IMR-90 (cell line): Measurements from ENCODE around the gene CASP8. TPM values are rescaled to one million over a fixed set of nuclear protein-coding genes. Genes with fewer than 3 reads are reported as not detected.
A peak's percentile ranks its signal among the peaks of the same experiment; 100 is the strongest.

ENCODE experiments used
- ATAC-seq: fragments of 200-7000 bp; cut with Tn5 transposase; 2 replicates; pipeline ENCODE4 v1.9.1; 2020; ENCODE audit warnings: low read depth, mild to moderate bottlenecking, moderate library complexity
- BruUV-seq: library from RNA; stranded (reverse); fragments of 400-500 nt; replicated peaks from 2 replicates; lab custom pipeline; 2021; lab: Mats Ljungman, UMichigan
- CTCF ChIA-PET: fragments of 300-600 bp; formaldehyde crosslinking; extraction: SDS; loops from one replicate; lab custom pipeline; 2021; ENCODE audit warnings: antibody characterized with exemption; lab: Yijun Ruan, JAX
- POLR2A ChIA-PET: fragments of 300-600 bp; sonication (Branson Sonifier 250); formaldehyde crosslinking; loops from one replicate; lab custom pipeline; 2022; ENCODE audit warnings: antibody characterized with exemption; ENCODE audit not compliant: unreplicated experiment; lab: Charles Lee
- DNase-seq: peaks from one replicate; pipeline ENCODE4 v3.0.0; 2013
- H2AFZ ChIP-seq: replicated peaks from 2 replicates; pipeline ENCODE3; 2013; ENCODE audit warnings: low read length, mild to moderate bottlenecking; ENCODE audit not compliant: poor library complexity
- H2AK5ac ChIP-seq: 2 replicates; pipeline ENCODE4 v1.6.1; 2013; ENCODE audit warnings: low read depth, low read length, inconsistent platforms
- H2AK9ac ChIP-seq: replicated peaks from 2 replicates; pipeline ENCODE3; 2013; ENCODE audit warnings: mild to moderate bottlenecking, low read depth, low read length, moderate library complexity; ENCODE audit not compliant: poor library complexity
- H2BK120ac ChIP-seq: 2 replicates; pipeline ENCODE4 v1.6.1; 2013; ENCODE audit warnings: low read depth, low read length, inconsistent platforms
- H2BK15ac ChIP-seq: 3 replicates; pipeline ENCODE4 v1.6.1; 2013; ENCODE audit warnings: low read depth, low read length, inconsistent platforms
- H2BK20ac ChIP-seq: 2 replicates; pipeline ENCODE4 v1.6.1; 2013; ENCODE audit warnings: low read depth, mild to moderate bottlenecking, inconsistent platforms, low read length, moderate library complexity
- H2BK5ac ChIP-seq: 2 replicates; pipeline ENCODE4 v1.6.1; 2013; ENCODE audit warnings: mild to moderate bottlenecking, low read depth, low read length, inconsistent platforms; ENCODE audit not compliant: poor library complexity, severe bottlenecking
- H3K14ac ChIP-seq: replicated peaks from 2 replicates; pipeline ENCODE4 v1.6.1; 2013; ENCODE audit warnings: low read depth, low read length, inconsistent platforms
- H3K18ac ChIP-seq: 2 replicates; pipeline ENCODE4 v1.6.1; 2013; ENCODE audit warnings: low read depth, low read length, control low read depth
- H3K23ac ChIP-seq: 2 replicates; pipeline ENCODE4 v1.6.1; 2013; ENCODE audit warnings: low read depth, low read length, inconsistent platforms
- H3K27ac ChIP-seq: 2 replicates; pipeline ENCODE4 v1.5.1; 2013; ENCODE audit warnings: mild to moderate bottlenecking, control low read depth, low read length; ENCODE audit not compliant: insufficient read depth
- H3K27me3 ChIP-seq: 2 replicates; pipeline ENCODE4 v1.6.1; 2013; ENCODE audit warnings: low read length; ENCODE audit not compliant: control insufficient read depth, insufficient read depth
- H3K36me3 ChIP-seq: 2 replicates; pipeline ENCODE4 v1.6.1; 2013; ENCODE audit warnings: low read length, mixed read lengths; ENCODE audit not compliant: control insufficient read depth, insufficient read depth
- H3K4ac ChIP-seq: 2 replicates; pipeline ENCODE4 v1.6.1; 2013; ENCODE audit warnings: low read depth, low read length, inconsistent platforms
- H3K4me1 ChIP-seq: 2 replicates; pipeline ENCODE4 v1.6.1; 2013; ENCODE audit warnings: low read length, mixed read lengths; ENCODE audit not compliant: control insufficient read depth, insufficient read depth
- H3K4me2 ChIP-seq: 2 replicates; pipeline ENCODE4 v1.6.1; 2013; ENCODE audit warnings: low read depth, mild to moderate bottlenecking, control low read depth, low read length, moderate library complexity
- H3K4me3 ChIP-seq: 2 replicates; pipeline ENCODE4 v1.5.1; 2013; ENCODE audit warnings: low read depth, mild to moderate bottlenecking, control low read depth, low read length, moderate library complexity; ENCODE audit not compliant: insufficient read depth
- H3K56ac ChIP-seq: 2 replicates; pipeline ENCODE4 v1.6.1; 2013; ENCODE audit warnings: low read length, inconsistent platforms; ENCODE audit not compliant: insufficient read depth; ENCODE audit errors: extremely low read depth
- H3K79me1 ChIP-seq, 2 experiments: 2 replicates each; pipeline ENCODE4 v1.6.1; 2013; ENCODE audit warnings: low read length in 2 of 2, inconsistent platforms in 1 of 2, low read depth in 1 of 2
- H3K9ac ChIP-seq: 2 replicates; pipeline ENCODE4 v1.6.1; 2013; ENCODE audit warnings: low read depth, low read length, control low read depth
- H3K9me1 ChIP-seq: 2 replicates; pipeline ENCODE4 v1.6.1; 2013; ENCODE audit warnings: low read length, inconsistent platforms; ENCODE audit not compliant: insufficient read depth
- H3K9me3 ChIP-seq: 2 replicates; pipeline ENCODE4 v1.6.1; 2013; ENCODE audit warnings: low read length; ENCODE audit not compliant: control insufficient read depth, insufficient read depth
- H4K20me1 ChIP-seq: 2 replicates; pipeline ENCODE4 v1.6.1; 2013; ENCODE audit warnings: low read length, inconsistent platforms; ENCODE audit not compliant: insufficient read depth
- H4K5ac ChIP-seq: 2 replicates; pipeline ENCODE4 v1.6.1; 2013; ENCODE audit warnings: mild to moderate bottlenecking, low read depth, low read length, control low read depth
- H4K8ac ChIP-seq, 2 experiments: 2 replicates each; pipeline ENCODE4 v1.6.1; 2013; ENCODE audit warnings: low read depth in 2 of 2, low read length in 2 of 2, control low read depth in 1 of 2, inconsistent platforms in 1 of 2
- H4K91ac ChIP-seq: 2 replicates; pipeline ENCODE4 v1.6.1; 2013; ENCODE audit warnings: low read depth, low read length, inconsistent platforms; ENCODE audit not compliant: insufficient read depth
- FOS ChIP-seq: fragments of 150-350 bp; IDR thresholded peaks from 2 replicates; pipeline ENCODE4 v1.6.1; 2016; ENCODE audit warnings: low read depth, low read length
- MXI1 ChIP-seq: IDR thresholded peaks from 2 replicates; pipeline ENCODE4 v1.6.1; 2012; ENCODE audit warnings: low read depth, mild to moderate bottlenecking, low read length, moderate library complexity, borderline replicate concordance
- NFE2L2 ChIP-seq: fragments of 150-350 bp; IDR thresholded peaks from 2 replicates; pipeline ENCODE4 v1.6.1; 2016; ENCODE audit warnings: low read depth, mild to moderate bottlenecking, low read length
- RAD21 ChIP-seq: IDR thresholded peaks from 2 replicates; pipeline ENCODE4 v1.6.1; 2012; ENCODE audit warnings: low read length, improper control_type of control experiment
- RFX5 ChIP-seq: IDR thresholded peaks from 2 replicates; pipeline ENCODE4 v1.8.0; 2012; ENCODE audit warnings: low read depth, mild to moderate bottlenecking, low read length, moderate library complexity
- WGBS, 2 experiments: methylation state at CpG; one replicate each; pipeline versions ENCODE4 v1.1.5 to v1.1.7; 2013; ENCODE audit warnings: missing lambda C conversion rate in 2 of 2; ENCODE audit not compliant: insufficient read length in 1 of 2; ENCODE audit errors: extremely low coverage in 2 of 2; 5-methylcytosine and 5-hydroxymethylcytosine counted together
- dilution Hi-C: fragments of 300-500 bp; cut with HindIII; formaldehyde crosslinking; loops from one replicate; pipeline ENCODE4 v1.14.3; 2018; ENCODE audit warnings: low sequenced_read_pairs; ENCODE audit not compliant: unreplicated experiment
- in situ Hi-C: fragments of 300-500 bp; cut with MboI; formaldehyde crosslinking; loops from 3 replicates; pipeline ENCODE4 v1.14.3; 2019; ENCODE audit warnings: low sequenced_read_pairs, inconsistent platforms, mixed read lengths
- intact Hi-C: fragments of 100-400 bp; cut with micrococcal nuclease; formaldehyde crosslinking; loops from 2 replicates; pipeline ENCODE4 v1.10.0; 2022
- polyA plus RNA-seq, 3 experiments: library from polyadenylated mRNA; depleted of rRNA; stranded (reverse); fragments of >200 nt; gene quantifications; 2 replicates each; pipeline ENCODE4 v1.2.3, GENCODE V29; 2012; ENCODE audit warnings: low replicate concordance in 1 of 3
- total RNA-seq: library from RNA; depleted of rRNA; stranded (reverse); fragments of >200 nt; gene quantifications from 2 replicates; pipeline ENCODE4 v1.2.3, GENCODE V29; 2012

CASP8 gene
- total and polyA plus RNA-seq, 2 of the 4 experiments (the other 2 are of a cell fraction), result 13.1 to 17.0 TPM

GRCh38 chr2:201257381-201257955, 2.9 kb upstream of the CASP8 start (continued):
- no peak for TF ChIP-seq RAD21

DNA sequence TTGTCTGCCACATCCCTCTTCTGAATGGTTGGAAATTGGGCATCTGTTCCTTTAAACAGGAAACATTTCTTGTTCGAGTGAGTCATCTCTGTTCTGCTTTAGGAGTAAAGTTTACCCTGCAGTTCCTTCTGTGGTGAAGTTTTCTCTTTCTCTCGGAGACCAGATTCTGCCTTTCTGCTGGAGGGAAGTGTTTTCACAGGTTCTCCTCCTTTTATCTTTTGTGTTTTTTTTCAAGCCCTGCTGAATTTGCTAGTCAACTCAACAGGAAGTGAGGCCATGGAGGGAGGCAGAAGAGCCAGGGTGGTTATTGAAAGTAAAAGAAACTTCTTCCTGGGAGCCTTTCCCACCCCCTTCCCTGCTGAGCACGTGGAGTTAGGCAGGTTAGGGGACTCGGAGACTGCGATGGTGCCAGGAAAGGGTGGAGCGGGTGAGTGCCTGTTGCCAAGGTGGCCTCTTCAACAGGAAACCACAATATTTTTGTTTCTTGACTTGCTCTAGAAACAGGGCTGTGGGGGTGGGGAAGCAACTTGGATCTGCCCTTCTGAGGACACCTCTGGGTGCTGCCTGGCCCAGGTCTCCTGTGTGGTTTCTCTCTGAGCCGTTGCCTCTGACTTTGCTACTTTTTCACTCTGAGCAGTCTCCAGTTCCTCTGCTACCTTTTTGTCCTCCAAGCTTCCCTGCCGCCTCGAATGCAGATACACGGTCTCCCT, 2.2 kb upstream of the CASP8 start:
- POLR2A ChIA-PET, result no interaction called here
- H2AK5ac ChIP-seq, result peak overlapping the region; percentile 76

More for the DNA sequence above, 2.2 kb upstream of the CASP8 start:
- Histone ChIP-seq H3K18ac (peak overlapping the region; percentile 88), H3K27me3 (no peaks in the 10 kb centered on the region), H3K56ac (peak overlapping the region; percentile 98), H2AFZ (peak overlapping the region; percentile 90), H2BK15ac (peak overlapping the region; percentile 88; the same call in 2 of the 3 replicates), H2BK20ac (peak overlapping the region; percentile 84), H4K91ac (peak overlapping the region; percentile 92), H3K79me1 (peaks cover 20 to 40% of the 10 kb centered on the region in 2 experiments), H3K4ac (peak overlapping the region; percentile 96), H2BK5ac (peak overlapping the region; percentile 94), H3K4me3 (peak overlapping the region; percentile 67), H3K14ac (peak overlapping the region; percentile 95), H3K9me3 (no peaks in the 10 kb centered on the region), H3K4me1 (peaks cover 12% of the 10 kb centered on the region), H3K9ac (peak overlapping the region; percentile 85), H4K20me1 (no peaks in the 10 kb centered on the region), H4K8ac (peak overlapping the region; percentile 64 to 88), H2AK9ac (peak overlapping the region; percentile 96), H4K5ac (peak overlapping the region; percentile 87), H3K4me2 (peak overlapping the region; percentile 88), H3K27ac (peak overlapping the region; percentile 88), H3K9me1 (peaks cover 16% of the 10 kb centered on the region), H3K23ac (peak overlapping the region; percentile 94), H2BK120ac (peak overlapping the region; percentile 86), H3K36me3 (no peaks in the 10 kb centered on the region)
- WGBS, 2 experiments, result 0% methylated on average over 4 of the region's 10 CpGs; no CpG with 5 or more reads in 1 of the 2 experiments
- TF ChIP-seq RFX5 (no peak), NFE2L2 (no peak), MXI1 (peak; percentile 93), FOS (peak; percentile 57), RAD21 (peak; percentile 16; the same call in 1 of the 2 replicates)
- dilution Hi-C loops (no loop called here), in situ Hi-C loops (no loop called here), intact Hi-C loops (loop anchor here (1.0 to 5.0 kb wide), 2 partner anchors 22 to 94 kb away; no protein-coding TSS in a partner anchor)
- ATAC-seq, result peak; percentile 76
- TSS peak; percentile 78 for BruUV-seq
- peak; percentile 79 for DNase-seq
- CTCF ChIA-PET, result no interaction called here
